Forelimb muscle (tissue), 1 donor: ENCODE measurements around the gene GPR161. TPM values are rescaled to one million over a fixed set of nuclear protein-coding genes. Genes with fewer than 3 reads are reported as not detected.

Experiments
- DNase-seq: peaks from one replicate; pipeline ENCODE4 v3.0.0-alpha.2; 2013; ENCODE audit warnings: low read depth
- polyA plus RNA-seq: library from polyadenylated mRNA; unstranded; fragments of 120-200 nt; gene quantifications from one replicate; pipeline ENCODE4 v1.2.1, GENCODE V29; 2013; ENCODE audit not compliant: insufficient read length

The GPR161 gene
- polyA plus RNA-seq, 1 donor: 10.8 TPM

DNA sequence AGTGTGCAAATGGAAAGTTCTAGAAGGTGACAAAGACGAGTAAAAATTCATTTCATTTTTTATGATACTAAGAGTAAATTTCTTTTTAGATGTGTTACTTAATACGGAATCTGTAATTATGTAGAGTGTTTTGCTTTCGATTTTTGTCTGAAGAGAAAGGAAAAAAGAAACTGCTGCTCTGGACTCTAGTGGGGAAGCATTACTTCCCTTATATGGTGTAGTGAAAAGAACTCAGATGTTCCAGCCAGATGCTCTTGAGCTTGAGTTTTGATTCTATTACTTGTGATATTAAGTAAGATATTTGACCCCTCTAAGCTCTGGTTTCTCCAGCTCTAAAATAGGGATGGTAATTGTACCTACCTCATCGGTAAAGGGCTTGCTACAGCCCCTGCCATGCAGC is 12.2 kb upstream of the GPR161 start:
- no peak for DNase-seq

DNA sequence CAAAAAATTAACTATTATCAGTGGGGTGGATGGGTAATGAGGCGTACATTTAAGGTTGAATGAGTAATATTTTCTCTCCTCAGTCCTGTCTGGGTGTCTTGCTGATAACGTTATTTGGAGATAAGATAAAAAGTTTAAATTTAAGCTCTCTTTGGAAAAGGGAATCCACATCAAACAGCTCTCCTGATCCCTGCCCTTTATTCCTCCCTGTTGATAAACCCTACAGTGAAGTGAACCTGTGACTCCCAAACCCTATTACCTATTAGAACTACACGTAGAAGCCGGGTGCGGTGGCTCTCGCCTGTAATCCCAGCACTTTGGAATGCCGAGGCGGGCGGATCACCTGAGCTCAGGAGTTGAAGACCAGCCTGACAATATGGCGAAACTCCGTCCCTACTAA is 9.9 kb upstream of the GPR161 start:
- no peak for DNase-seq

DNA sequence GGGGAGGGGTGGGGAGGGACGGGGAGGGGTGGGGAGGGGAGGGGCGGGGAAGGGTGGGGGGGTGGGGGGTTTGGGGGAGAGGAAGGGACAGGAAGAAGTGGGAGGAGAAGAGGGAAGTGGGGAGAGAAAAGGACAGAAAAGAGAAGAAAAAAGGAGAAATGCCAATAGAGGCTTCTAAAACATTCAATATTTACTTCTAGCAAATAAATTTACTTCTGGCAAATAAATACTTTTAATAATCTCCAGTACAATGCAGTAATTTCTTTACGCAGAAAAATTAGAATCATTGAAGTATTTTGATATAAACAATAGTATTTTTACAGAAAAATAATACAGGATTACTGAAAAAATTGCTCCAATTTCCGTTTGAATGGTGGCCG is 9.4 kb upstream of the GPR161 start:
- DNase-seq: no peak

DNA sequence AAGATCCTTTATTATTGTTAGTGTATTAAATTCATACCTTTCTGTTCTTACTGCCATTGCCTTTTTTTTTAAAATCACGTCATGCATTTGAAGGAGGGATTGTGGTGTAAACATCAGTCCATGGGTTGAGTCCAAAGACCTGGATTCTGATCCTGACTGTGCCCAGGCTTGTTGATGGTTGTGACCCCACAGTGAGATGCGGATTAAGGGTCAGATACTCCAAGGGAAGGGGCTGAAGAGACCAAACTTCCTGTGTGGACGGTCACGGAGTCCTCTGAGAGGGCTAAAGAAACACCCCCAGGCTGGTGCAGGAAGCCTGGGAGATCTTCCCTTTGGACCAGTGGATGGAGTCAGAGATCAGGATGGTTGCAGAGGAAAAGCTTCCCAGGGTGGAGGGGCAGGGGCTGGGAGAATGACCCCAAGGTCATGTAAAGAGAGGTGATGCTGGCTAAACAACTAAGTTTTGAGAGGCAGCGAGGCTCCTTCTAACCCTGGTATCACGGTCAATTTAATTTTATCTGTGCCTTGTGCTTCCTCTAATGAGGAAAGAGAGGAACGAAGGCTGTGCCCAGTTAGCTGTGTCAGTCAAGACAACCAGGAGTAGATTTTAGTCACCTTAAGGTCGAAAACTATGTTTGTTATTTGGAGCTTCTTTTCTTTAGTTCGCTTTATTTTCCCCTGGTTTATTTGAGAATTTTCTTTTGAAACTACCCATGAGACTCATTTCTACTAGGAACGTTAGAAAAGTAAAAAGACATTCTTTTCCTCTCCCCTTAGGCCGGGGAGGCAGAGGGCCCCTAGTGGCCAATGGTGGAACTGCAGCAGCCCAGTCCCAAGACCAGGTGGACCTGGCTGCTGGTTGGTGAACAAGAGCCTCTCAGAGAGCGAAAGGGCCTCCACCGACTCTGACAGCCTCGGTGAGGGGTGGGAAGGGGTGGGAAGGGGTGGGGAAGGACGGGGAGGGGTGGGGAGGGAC is 8.7 kb upstream of the GPR161 start:
- no peak for DNase-seq

DNA sequence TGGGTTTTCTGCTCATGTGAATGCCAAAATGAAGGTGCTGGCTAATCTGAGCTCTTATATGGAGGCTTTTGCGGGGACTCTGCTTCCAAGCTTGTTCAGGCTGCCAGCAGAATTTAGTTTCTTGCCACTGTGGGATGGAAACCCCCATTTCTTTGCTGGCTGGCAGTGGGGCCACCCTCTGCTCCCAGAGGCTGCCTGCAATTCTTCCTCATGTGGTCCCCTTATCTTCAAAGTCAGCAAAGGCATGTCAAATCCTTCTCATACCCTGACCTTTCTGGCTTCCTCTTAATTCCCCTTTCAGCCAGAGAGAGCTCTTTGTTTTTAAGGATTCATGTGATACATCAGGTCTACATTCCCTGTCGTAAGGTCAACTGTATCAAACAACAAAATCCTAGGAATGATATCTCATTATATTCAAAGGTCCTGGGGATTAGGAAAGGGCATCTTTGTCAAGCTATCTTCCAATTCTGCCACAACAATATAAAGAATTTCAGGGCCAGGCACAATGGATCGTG is 5.2 kb upstream of the GPR161 start:
- DNase-seq: no peak

DNA sequence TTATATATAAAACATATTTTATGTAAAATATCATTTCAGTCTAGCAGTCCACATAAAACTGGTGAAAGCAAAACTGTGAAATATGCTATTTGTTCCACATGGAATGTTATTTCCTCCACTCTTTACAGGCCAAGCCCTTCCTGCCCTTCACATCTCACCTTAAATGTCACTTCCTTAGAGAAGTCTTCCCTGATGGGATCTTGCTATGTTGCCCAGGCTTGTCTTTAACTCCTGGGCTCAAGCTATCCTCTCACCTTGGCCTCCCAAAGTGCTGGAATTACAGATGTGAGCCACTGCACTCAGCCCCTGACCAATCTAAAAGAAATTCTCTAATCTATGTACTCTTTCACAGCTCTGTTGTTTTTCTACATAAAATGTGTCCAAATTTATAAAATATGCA is 2.3 kb upstream of the GPR161 start:
- DNase-seq: no peak

DNA sequence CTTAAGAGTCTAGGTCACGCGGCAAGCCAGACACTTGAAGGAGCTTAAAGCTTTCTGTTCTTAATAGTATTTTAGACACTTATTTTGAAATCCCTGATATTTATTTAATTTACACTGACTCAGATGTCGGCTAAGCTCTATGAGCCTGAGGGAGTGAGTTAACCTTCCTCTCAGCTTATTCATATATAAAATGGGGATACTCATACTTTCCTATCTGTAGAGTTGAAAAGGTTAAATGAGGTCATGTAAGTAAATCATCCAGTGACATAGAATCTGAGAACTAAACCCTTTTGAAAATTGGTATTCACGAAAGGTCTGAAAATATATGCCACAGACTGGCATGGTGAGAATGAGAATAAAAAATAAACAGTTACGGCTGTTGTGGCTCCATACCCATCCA is 1.4 kb upstream of the GPR161 start:
- no peak for DNase-seq

DNA sequence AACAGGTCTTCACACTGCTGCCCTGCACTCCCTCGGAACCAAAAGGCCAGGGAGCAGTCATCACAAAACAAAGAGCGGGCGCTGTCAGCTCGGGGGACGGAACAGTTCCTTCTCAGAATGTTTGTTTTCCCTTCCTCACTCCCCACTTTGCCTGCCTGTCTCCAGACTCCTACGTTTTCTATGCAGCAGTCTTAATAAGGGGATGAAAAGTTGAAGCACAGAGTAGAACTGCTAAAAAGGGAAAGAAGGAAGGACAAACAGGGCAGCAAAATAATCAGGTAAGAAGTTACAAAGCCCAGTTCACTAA is 738 bp upstream of the GPR161 start:
- DNase-seq: no peak

DNA sequence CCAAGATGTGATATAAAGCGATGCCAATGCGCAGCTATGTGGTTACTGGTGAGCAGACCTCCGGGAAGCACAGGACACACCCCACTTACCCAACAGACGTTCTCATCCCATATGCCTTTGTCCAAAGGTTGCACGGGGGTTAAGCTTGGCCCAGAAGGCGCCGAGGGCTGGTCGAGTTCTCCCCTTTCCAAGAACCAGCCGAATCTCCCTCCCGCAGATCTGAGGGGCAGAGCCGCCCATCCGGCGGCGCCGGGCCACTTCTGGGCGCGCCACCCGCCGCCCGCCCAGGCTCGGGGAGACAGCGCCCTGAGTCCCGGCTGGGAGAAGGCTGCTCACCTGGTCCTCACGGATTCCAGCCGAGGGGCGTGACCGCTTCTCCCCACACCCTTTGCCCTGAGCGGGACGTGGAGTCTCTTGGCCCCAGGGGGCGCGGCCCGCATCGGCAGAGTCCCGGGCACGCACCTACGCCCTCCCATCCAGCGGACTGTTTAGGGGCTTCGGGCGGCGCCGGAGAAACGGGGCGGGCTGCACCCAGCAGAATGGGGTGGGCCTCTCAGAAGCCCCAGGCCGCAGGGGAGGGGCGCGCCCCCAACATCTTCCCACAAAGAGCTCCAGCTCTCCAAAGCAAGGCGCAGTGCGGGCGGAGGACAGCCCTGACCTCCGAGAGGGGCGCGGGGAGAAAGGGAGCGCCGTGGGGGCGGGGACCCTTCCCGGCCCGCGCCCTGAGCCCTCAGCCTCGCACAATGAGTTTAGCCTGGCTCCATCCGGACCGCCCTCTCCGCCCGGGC is 615 bp downstream of the GPR161 start:
- no peak for DNase-seq

DNA sequence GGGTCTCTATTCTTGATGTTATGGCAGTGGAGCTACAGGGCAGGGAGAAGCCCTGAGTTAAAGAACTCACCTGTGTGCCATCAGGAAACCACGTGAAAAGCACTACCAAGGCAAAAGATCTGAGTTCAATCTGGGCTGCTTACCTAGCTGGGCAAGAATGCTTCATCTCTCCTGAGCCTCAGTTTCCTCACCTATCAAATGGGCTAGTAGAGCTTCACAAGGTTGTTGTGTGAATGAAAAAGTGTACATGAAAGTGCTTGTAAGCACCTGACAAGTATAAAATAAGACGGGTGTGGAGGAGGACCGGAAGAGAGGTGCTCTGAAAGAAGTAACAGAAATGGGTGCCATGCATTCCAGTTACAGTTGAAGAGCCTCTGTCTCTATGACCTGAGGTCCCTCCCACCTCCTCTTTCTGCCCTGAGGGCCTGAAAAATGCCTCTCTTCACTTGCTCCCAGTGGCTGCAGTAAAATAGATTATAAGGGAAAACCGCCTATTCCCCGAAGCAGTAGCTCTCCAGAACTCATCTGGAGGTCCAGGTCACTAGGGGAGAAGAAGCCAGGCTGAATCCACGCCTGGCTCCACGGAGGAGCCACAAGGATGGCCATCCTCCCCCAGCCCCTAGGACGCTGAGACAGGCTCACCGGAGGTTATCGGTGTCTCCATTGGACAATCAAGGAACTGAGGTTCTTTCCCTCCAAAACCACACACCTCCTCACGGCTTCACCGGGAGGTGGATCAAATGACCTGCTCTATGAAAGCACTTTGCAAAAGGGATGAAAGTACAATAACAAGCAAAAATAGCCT is 1.4 kb downstream of the GPR161 start:
- DNase-seq: no peak

DNA sequence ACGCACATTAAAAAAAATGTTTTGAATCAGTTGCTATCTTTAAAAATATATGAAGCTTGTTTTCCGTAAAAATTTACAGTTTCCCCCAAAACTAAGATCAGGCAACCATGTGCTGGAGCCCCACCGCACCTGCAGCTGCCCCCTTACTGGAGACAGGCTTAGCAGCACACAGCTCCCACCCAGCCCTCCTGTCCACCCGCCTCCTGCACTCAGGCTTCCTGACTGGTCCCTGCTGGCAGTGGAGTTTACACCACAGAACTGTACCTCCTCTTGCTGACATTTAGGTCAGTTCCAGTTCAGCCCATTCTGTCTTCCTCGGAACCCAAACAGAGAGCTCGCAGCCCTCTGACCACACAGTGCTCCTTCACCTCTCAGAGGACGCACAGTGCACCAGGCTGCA is 2.1 kb downstream of the GPR161 start:
- DNase-seq: no peak

DNA sequence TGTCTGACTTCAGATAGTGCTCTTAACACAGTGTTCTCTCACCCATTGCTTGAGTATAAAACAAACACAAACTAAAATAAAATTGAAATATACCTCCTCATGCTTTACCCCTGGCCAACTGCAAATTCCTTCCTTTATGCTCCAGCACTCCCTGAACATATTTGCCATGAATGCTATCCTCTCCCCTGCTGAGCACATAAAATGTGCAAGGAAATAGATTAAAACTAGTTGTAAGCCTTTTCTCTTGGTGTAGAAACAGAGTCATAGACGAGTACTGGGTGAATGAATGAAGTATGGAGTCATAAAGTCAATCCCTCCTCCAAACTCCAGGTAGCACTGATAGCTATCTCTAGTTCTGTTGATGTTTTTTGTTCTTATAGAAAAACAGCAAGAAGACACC is 2.6 kb downstream of the GPR161 start:
- DNase-seq: no peak

DNA sequence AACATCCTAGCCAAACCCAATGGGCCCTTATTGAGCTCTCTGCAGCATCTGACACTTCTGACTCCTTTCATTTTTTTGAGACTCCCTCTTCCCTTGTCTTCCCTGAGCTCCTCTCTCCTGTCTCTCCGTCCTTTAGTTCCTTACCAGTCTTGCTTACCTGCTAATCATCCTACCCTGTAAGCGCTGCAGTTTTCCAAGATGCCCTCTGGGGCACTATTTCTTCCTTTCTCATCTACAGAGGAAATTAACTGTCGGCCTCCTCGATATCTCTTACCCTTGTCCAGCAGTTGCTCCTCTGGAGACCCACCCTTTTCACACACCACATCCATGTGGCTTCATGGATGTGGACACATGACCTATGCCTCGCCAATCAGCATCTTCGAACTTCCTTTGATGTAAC is 6.8 kb downstream of the GPR161 start:
- no peak for DNase-seq

DNA sequence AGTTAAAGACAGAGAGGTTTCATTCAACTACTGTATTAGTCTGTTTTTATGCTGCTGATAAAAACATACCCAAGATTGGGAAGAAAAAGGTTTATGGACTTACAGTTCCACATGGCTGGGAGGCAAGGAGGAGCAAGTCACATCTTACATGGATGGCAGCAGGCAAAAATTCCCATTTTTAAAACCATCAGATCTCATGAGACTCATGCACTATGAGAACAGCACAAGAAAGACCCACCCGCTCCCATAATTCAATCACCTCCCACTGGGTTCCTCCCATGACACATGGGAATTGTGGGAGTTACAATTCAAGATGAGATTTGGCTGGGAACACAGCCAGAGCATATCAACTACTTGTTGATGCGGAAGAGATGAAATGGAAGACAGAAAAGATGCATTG is 9.2 kb downstream of the GPR161 start:
- no peak for DNase-seq

DNA sequence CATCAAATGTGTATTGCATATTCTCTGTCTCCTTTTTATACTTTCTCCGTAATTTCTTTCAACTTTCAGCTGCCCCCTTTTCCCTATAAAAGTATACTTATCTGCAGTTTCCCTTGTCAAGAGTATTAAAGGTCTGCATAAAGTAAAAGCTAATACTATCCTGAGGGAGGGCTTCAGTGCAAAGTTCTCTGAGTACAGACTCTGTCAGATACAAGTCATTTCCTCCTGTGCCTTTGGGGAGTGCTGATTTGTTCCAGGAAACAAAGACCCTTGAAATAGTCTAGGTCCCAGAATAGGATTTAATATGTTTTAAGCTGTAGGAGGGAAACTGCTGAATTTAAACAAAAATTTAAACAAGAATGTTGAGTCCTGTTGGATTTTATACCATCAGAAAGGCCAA is 11.7 kb downstream of the GPR161 start:
- DNase-seq: no peak

DNA sequence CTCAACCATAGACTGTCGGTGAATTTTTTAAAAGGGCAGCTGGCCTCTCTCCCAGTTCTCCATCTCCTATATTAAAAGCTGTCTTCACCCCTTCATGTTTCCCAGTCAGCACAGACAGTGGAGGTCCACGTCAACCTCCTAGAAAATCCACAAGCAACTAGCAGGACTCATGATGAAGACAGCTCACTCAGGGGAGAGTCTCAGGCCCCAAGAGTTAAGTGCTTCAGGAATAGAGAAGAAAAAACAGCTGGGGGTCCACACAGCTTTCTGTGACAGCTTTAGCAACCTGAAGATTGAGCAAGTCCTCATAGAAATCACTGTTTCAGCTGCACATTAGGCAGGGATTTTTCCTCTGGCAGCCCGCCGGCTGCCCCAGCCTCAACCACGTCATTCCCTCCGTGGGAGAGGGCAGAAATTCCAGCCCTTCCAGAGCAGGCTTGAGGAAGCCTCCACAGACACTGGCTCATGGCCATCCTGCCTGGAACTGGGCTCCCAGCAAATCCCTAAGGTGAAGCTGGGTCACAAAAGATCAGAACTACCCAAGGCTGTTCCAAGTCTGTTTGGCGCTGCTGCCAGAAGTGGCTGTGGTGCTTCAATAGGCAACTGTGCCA is 15.2 kb downstream of the GPR161 start:
- no peak for DNase-seq

DNA sequence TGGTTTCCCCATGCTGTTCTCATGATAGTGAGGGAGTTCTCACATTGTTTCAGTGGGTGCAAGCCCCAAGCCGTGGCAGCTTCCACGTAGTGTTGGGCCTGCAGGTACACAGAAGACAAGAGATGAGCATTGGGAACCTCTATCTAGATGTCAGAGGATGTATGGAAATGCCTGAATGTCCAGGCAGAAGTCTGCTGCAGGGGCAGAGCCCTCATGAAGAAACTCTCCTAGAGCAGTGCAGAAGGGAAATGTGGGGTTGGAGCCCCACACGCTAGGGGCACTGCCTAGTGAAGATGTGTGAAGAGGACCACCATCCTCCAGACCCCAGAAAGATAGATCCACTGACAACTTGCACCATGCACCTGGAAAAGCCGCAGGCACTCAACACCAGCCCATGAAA is 17.0 kb downstream of the GPR161 start:
- no peak for DNase-seq

DNA sequence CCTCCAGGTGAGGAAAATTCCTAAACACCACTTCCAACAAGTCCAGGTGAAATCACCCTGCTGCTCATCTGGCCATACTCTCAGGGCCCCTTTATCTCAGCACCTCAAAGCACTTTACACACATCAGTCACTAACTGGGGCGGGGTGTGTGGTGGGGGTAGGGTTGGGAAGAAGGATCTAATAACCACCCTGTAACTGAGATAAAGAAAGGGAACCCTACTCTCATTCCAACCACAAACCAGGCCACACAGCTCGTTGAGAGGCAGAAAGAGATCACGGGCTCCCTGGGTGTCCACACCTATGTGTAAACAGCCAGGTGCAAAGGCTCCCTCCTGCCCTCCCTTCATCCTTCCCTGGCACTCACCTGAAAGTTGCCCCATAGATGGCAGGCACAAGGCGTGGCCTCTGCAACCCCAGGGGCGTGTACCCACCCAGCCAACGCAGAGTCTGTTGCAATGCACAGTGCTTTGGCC is 20.4 kb downstream of the GPR161 start:
- no peak for DNase-seq

DNA sequence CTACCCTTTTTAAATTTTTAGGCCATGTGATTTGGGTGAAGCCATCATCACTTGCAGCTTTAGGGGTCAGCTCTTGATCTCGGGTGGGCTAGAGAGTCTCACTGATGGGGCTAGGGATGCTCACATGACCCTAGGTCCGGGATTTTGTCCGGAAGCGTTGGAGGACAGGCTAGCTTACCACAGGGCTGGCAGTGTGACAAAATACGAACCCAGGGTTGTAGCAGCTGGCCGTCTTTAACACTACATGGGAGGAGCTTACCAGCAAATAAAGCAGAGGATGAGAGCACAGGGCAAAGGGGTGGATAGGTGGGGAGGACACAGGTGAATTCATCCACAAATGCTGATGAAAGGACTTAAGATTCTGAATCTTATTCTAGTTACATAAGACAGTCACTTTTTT is 21.9 kb downstream of the GPR161 start:
- no peak for DNase-seq

DNA sequence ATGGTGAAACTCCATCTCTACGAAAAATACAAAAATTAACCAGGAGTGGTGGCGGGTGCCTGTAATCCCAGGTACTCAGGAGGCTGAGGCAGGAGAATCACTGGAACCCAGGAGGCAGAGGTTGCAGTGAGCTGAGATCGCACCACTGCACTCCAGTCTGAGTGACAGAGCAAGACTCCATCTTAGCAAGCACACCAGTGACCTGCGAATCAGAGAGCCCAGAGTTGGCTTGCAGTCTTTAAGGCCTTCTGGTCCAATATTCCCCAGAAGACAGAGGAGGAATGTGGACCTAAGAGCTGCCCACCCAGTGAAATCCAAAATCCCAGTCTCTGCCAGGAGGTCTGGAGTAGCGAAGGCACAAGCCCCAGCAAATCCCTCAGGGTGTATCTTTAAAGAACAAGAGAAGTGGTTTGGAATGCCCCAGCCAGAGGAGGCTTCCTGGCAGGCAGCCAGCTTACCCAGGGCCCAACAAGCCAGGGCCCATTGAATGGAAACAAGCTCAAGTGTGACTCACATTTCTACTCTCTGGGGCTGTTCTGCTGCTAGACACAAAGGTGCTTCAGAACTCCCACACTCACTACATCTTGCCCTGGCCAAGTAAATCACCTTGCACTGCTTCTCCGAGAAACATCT is 23.9 kb downstream of the GPR161 start:
- no peak for DNase-seq

DNA sequence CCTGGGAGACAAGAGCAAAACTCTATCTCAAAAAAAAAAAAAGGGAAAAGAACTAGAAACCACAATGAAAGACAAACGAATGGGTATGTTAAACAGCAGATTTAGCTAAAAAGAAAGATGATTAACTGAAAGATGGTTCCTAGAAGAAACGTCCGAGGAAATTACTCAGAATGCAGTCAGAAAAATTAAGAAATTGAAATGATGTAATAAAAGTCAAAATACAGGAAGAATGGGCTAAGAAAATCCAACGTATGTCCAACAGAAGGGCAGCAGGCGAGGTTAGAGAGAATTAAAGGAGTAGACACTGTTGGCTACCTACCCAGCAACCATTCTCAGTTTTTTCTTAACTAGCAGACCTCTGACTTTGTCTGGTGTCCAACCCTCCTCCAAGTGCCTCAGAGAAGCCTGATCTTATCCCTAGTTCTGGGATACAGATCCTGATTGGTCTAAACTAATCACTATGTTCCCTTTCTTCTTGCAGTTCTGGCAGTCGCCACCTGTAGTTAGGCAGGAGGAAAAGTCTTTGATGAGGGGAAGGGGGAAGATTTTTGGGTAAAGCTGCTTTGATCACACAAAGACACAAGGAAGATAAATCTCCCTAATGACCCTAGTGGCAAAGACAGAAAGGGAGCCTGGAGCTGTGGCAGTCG is 25.7 kb downstream of the GPR161 start:
- no peak for DNase-seq
